HG03139 (cell line): ENCODE measurements around the gene KCTD3.

Source experiments
- ATAC-seq: cut with Tn5 transposase; IDR thresholded peaks from one replicate; pipeline ENCODE4 v1.9.1; 2021; ENCODE audit not compliant: unreplicated experiment

Gene KCTD3

DNA sequence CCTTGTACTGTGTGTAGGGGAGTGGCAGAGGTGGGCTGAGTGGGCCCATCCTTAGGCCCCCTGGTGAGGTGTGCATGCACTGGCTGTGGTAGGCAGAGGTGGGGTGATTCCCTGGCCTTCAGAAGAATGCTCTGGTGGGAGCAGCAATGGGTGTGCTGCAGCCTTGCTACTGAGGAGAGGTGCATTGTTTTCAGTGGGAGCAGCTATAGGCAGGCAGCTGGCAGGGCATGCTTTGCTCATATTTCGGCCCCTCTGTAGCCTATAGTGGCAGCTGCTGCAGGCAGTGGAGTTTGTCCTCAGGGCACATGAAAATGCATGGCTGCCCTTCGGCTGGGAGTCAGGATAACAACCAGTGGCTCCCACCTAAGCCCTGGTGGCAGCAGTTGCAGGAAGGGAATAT lies 10.1 kb upstream of the KCTD3 start:
- ATAC-seq: no peak

DNA sequence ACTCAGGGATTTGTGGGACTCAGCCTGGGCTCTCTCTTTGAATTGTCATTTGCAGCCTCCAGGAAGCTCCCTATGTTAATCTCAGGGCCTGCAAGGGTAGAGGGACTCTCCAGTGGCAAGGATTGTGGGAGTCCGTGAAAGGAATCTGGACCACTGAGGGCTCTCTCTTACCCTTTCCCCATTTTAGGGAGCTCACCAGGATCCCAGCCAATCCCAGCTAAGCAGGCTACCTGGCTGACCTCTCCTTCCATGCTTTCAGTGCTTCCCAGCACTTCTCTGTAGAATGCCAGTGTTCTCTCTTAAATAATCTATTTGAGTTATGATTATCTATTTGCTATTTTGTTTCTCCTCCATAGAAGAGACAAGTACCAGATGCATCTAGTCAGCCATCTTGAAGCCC lies 9.6 kb upstream of the KCTD3 start:
- no peak for ATAC-seq

DNA sequence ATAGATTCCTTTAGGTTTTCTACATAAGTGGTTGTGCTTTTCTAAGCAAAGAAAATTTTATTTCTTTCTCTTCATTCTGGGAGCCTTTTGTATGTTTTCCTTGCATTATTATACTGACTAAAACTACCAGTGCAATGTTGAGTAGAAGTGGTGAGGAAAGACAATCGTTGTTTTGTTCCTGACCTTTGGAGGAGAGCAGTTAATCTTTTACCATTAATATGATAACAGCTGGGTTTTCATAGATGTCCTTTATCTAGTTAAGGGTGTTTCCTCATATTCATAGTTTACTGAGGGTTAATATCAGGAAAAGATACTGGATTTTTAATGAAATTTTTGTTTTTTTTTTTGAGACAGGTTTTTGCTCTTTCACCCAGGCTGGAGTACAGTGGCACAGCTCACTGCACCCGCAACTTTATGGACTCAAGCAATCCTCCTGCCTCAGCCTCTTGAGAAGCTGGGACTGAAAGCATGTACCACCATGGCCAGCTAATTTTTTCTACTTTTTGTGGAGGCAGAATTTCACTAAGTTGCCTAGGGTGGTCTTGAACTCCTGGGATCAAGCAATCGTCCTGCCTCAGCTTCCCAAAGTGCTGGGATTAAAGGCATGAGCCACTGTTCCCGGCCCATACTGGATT lies 9.0 kb upstream of the KCTD3 start:
- no peak for ATAC-seq

DNA sequence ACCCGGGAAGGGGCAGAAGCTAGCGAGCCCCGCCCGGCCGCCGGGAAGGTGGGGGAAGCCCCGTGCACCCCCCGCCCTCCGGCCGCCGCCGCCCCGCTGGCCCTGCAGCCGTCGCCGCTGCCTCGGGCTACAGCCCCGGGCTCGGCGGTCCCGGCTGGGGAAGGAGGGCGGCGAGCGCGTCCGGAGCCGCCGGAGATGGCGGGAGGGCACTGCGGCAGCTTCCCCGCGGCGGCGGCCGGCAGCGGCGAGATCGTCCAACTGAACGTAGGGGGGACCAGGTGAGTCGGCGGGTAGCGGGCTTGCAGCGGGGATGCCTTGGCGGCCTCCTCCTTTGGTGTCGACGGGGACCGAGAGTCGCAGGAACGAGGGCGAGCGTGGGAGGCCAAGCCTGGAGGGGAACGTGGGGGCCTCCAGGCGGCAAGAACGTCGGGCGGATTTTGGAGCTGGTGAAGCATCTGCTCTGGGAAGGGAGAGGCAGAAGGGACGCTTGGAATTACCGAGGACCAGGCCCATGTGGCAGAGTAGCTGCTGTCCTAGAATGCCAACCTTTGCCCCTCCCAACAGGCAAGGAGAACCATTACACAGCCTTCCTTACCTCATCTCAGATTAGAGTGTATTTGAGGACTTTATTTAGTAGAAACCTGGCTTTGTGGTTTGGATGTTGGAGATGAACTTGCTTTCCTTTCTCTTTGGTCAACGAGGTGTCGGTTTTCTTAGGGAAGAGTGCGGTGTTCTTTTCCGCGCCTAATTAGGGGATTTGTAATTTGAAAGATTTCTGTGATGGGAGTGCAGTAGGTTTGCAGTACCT lies 591 bp downstream of the KCTD3 start:
- peak; percentile 58 for ATAC-seq

DNA sequence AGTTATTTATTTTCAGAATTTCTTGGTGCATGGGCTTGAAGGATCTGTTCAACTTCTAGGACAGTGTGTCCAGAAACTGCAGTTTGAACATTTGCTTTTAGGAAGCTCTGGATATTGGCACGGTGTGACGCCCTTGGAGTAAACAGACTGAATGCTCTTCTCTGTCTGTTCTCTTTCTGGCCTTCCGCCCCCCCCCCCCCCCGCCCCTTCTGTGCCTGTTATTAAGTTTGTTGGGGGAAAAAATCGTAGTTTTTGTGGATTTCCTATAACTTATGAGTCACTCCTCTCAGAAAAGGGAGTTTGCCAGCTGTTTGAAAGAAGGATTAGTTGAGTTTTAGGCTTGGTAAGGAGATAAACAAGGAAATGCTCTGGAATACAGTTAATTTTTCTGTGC lies 1.2 kb downstream of the KCTD3 start:
- no peak for ATAC-seq

DNA sequence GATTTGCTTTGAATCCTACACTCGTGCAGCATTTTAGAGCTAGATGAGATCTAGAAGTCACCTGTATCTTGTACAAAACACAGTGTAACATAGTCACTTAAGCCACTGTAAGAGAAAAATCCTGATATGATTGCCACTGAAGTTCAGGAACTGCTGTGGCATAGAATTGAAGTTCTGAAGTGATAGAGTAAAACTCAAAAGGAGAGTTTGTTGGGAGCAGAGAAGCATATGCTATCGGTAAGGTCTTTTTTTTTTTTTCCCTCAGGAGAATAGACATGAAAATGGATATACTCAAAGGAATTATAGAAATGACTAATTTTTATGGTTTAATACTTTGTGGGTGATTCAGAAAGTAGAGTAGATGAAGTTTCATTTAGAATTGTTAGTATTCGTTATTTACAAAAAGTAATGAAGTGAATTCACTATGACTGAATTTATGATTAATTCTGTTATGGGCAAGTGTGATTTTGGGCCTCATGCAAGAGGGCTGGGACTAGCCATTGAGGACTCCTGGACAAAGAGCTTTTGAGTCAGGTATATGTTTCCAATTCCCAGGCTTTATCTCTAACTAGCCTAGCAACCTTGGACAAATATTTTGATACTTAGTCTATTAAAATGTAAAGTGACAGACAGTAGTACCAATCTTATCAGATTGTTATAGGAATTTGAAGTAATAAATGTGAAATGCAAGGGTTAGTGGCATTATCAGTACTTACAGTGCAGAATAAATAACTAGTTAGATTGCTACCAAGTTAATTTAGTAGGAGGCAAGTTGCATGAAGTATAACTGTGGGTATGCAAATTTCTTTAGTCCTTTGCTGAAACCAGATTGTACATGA lies 3.1 kb downstream of the KCTD3 start:
- ATAC-seq: no peak

DNA sequence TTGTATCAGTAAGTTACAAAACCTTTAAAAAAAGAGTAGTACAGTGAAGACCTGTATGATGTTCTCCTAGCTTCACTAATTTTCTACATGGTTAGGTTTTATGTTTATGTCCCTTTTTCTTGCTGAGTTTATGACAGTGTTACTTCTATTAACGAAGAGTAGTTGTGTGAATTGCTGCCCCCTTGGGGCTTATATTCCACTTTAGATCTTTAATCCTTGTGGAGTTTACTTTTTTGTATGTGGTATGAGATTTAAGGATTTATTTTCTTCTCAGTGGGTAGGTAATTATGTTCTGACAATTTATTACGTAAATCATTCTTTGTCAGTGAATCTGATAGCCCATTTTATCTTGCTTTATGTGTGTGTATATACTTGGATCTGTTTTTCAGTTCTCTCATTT lies 14.8 kb downstream of the KCTD3 start:
- no peak for ATAC-seq

DNA sequence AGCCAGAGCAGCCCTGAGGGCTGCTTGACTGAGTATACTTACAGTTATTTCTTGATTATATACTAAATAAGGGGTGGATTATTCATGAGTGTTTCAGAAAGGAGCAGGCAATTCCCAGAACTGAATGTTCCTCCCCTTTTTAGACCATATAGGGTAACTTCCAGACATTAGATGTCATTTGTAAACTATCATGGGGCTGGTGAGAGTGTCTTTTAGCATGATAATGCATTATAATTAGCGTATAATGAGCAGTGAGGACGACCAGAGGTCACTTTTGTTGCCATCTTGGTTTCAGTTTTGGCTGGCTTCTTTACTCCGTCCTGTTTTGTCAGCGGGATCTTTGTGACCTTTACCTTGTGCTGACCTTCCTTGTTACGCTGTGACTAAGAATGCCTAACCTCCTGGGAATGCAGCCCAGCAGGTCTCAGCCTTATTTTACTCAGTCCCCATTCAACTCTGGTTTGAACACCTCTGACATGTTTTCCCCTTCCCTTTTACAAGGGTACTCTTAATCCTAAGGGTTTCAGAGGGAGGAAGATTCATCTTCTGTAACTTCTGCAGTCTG lies 16.2 kb downstream of the KCTD3 start:
- ATAC-seq: no peak

DNA sequence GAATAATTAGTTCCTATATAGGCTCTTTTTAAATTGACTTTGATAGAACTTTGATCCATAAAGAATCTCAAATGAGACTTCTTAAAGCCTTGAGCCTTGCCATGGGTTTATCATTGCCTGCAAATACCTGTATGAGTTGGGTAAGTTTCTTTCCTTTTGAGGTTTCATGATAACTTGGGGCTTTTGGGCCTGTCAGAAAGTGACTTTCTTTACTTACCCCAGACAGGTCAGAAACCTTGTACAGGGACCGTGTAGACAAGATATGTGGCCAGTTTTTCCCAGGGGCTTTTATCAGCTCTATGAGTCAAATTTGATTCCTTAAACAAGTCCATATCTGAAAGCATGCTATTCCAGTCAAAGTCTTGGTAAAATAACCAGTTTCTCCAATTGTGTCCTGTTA lies 17.3 kb downstream of the KCTD3 start:
- ATAC-seq: no peak

DNA sequence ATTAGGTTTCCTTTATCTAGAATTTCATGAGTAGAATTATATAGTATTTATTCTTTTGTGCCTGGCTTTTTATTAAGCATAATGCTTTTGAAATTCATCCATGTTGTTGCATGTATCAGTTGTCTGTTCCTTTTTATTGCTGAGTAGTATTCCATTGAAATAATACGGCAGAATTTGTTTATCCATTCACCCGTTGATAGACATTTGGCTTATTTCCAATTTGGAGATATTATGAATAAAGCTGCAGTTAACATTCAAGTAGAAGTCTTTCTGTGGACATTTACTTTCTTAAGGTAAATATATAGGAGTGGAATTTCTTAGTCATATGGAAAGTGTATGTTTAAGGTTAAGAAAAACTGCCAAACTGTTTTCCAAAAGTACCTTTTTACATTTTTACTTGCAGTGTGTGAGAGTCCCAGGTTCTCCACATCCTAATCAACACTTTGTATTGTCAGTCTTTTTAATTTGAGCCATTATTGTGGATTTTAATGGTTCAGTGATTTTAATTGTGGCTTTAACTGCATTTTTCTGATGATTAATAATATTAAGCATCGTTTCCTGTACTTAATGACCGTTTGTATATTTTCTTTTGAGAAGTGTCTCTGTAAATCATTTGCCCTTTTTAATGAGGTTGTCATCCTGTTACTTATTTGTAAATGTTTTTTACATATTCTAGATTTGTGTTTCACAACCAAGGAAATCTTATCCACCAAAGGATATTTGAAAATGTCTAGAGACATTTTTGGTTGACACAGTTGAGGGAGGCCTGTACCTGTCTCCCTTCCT lies 22.7 kb downstream of the KCTD3 start:
- ATAC-seq: no peak

DNA sequence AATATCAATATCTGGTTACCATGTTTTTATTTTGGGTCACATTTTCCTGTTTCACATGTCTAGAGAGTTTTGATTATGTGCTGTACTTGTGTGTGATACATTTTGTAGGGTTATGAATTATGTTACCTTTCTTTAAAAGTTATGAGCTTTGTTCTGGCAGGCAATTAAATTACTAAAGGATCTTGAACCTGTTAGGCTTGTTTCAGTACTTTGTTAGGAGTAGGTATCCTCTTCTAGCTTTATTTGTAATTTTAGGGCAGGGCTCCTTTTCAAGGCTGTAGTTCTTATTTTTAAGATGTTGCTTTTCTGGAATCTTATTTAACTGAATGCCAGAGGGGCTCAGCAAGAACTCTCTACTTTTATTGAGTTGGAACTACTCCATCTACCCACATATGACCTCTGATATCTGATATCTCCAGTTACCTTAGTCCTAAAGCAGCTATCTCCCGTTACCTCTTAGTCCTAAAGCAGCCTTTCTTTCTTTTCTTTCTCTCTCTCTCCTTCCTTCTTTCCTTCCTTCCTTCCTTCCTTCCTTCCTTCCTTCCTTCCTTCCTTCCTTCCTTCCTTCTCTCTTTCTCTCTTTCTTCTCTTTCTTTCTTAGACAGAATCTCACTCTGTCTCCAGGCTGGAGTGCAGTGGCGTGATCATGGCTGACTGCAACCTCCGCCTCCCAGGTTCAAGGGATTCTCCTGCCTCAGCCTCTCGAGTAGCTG lies 23.8 kb downstream of the KCTD3 start:
- no peak for ATAC-seq

DNA sequence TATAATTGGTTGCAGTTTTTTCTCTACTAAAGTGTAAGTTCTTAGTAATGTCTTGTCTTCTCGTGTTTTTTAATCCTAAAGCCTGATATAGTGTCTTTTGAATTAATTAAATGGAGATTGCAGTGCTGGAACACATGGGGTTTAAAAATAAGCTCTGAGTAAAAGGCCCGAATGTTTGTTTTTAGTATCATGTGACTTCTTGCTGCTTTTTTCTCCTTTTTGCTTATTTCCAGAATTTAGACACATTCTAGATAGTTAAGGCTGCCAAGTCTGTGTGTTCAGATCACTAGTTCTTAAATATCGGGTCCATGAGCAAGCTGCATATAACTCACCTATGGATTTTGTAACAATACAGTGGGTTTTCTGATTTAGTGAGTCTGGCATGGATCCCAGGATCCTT lies 27.5 kb downstream of the KCTD3 start:
- ATAC-seq: no peak

DNA sequence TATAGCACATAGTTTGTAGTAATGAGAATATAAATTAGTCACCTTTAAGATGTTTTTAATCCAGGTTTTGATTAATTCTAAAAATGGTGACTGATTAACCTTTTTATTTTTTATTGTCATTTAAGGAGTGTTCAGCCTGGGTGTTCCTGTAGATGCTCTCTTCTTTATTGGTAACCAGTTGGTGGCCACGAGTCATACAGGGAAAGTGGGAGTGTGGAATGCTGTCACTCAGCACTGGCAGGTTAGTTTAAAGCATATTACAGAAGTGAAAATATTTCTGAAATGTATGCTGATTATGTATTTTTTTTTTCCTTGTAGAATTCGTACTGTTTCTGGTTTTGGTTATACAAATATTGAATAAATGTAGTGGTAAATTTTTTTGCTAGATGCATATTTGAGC lies 28.1 kb downstream of the KCTD3 start:
- ATAC-seq: no peak

DNA sequence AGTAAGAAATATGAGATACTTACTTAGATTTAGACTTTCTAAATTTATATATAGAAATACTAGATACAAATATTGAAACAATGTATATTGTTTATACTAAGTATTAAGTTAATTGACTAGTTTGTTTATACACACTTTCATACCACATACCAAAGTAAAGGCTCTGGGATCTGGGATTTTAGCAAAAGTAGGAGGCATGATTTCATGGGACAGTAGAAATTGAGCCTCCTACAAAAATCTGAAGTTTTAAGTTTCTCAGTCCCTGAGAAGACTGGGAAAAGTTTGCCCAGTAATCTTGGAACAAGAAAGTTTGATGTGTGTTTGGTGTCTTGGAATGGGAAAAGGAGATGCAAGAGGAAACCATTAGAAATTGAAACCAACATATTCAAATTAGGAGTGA lies 30.9 kb downstream of the KCTD3 start:
- ATAC-seq: no peak

DNA sequence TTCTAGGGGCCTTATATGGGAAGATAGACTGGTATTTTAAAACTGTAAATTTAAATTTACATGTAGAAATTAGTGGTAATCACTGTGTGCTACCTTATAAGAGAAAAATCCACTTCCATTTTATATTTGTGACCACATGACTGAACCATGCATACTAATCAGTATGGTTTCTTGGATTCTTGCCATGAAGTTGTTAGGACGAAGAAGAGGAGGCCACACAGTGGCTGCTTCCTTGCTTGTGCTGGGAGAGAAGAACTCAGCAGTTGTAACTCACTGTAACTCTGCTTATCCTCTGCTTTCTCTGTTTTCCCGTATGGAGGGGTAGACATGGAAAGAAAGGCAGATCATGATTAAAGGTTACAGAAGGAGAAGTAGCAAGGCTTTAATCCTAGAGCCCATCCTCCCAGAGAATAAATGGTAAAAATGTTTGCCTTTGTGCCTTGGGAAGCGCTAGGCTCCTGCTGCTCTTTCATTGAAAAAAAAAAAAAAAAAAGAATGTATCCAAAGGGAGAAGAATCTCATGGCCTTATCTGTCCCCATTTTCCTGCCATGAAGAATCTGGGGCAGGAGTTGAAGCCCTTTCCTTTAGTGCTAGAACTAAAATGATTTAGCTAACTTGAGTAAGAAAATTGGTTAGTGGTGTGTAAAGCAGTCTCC lies 32.4 kb downstream of the KCTD3 start:
- ATAC-seq: no peak

DNA sequence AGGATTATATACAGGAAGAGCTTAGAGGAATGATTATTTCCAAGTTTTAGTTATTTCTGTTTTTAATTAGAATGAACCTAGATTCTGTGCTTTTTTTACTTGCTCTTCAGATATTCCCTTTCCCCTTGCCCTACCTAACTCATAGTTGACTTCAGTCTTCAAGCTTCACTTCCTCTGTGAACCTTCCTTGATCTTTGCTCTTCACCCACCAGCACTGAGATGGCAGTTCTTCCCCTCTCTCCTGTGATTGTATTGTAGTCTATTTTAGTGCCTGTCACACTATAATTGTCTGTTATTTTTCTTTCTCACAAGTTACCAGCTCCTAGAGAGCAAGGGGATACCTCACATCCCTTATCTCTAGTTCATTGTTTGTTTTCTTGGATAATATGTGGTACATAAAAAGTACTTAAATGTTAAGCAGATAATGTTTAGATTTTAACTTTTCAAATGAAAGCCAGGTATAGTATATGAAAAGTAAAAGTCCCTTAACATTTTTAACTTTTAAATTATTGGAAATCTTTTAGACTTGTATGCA lies 33.2 kb downstream of the KCTD3 start:
- ATAC-seq: no peak

DNA sequence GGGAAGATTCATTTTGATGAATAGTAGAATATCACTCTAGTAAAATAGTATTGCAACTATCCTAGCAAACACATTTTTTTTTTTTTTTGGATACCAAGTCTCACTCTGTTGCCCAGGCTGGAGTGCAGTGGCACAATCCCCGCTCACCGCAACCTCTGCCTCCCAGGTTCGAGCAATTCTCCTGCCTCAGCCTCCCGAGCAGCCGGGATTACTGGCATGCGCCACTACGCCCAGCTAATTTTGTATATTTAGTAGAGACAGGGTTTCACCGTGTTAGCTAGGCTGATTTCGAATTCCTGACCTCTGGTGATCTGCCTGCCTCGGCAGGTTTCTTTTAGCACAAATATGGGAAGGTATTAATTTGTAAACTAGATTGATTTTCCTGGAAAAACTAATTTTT lies 33.8 kb downstream of the KCTD3 start:
- no peak for ATAC-seq

DNA sequence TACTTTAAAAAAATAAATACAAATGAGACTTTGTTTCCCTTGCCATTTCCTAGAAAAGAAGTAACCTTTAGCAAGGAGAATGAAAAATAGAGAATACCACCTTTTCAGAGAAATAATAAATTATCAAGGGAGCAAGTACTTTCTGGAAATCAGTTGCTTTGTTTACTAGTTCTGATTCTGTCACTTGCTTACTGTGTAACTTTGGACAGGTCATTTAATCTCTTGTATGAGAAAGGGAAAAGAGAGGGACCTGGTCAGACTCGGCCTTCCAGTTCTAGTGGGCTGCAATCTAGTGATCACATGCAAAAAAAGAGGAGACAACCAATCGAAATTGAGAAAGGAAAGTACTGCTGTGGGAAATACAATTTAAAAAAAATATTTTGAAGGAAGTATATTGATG lies 34.2 kb downstream of the KCTD3 start:
- no peak for ATAC-seq

DNA sequence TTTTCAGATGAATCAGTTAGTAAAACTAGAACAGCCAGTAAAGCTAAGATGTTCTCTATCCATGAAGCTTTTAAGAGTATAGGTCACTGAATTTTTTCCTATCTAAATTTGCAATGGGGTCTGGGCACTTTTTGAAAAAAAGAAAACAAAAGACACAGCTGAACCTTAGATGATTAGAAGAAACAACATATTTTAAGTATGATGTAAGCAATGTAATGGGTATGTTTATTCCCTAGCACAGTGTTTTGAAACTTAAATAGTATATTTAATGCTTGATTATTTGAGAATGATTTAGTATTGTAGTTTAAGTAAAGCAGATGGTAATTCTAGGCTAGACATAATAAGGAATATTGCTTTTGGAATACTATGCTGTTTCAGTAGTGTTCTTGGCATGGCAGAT lies 36.2 kb downstream of the KCTD3 start:
- ATAC-seq: no peak
